Astrocyte of the spinal cord (primary cell): Measurements from ENCODE around the gene CHPF2.

Source experiments
- DNase-seq: peaks from one replicate; pipeline ENCODE4 v3.0.0; 2011; ENCODE audit warnings: low read depth, low spot score
- H3K4me3 ChIP-seq: 2 replicates; pipeline ENCODE4 v1.5.1; 2011; ENCODE audit warnings: low read depth, mild to moderate bottlenecking, low read length, moderate library complexity
- in situ Hi-C: cut with HindIII; loops from 2 replicates; pipeline ENCODE4 v1.10.0; 2017; ENCODE audit warnings: low sequenced_read_pairs
- TF ChIP-seq, protein P1 (sequence below): IDR thresholded peaks from 2 replicates; pipeline ENCODE4 v1.5.1; 2012; ENCODE audit warnings: low read depth, mild to moderate bottlenecking, low read length, inconsistent platforms

Gene CHPF2

DNA sequence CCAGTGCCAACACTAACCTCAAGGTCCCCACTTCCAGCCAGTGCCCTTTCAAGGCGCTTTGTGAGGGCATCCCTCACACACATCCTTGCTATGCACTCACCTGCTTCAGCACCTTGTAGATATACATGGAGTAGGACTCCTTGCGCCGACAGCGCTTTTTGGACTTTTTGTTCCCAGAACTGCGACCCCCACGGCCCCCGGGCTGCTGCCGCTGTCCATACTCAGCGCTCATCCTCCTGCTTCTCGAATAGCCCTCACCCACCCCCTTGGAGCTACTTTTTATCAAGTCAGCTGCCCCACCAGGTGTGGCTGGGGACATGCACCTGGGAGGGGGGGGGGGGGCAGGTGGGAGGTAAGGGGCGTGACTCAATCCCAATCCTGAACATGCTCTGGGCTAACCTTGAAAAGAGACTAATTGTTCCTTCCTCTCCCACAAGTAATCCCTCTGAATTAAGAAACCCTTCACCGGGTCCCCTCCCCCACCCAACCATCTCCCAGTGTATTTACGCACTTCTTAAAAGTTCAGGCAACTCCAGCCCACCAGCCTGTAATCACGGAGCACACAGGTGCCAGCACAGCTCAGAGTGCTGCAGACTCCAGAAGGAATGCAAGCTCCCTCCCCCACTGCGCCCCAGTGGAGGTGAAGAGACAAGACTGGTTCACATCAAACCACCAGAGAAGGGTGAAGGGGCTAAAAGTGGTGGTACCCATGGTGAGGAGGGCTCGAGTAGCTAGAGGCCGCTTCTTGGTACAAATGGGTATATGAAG is 22.0 kb upstream of the CHPF2 start, which contains the start of gene H2BK1:
H2BK1 (minus strand) TSS at position 402 of the 768 bp plus-strand sequence; CDS start at position 232, 170 bp downstream.
- in situ Hi-C loops = no loop called here
- TF ChIP-seq, protein P1, sequence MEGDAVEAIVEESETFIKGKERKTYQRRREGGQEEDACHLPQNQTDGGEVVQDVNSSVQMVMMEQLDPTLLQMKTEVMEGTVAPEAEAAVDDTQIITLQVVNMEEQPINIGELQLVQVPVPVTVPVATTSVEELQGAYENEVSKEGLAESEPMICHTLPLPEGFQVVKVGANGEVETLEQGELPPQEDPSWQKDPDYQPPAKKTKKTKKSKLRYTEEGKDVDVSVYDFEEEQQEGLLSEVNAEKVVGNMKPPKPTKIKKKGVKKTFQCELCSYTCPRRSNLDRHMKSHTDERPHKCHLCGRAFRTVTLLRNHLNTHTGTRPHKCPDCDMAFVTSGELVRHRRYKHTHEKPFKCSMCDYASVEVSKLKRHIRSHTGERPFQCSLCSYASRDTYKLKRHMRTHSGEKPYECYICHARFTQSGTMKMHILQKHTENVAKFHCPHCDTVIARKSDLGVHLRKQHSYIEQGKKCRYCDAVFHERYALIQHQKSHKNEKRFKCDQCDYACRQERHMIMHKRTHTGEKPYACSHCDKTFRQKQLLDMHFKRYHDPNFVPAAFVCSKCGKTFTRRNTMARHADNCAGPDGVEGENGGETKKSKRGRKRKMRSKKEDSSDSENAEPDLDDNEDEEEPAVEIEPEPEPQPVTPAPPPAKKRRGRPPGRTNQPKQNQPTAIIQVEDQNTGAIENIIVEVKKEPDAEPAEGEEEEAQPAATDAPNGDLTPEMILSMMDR = no peak
- DNase-seq = no peak
- H3K4me3 ChIP-seq = no peak within 1 kb of the TSS

DNA sequence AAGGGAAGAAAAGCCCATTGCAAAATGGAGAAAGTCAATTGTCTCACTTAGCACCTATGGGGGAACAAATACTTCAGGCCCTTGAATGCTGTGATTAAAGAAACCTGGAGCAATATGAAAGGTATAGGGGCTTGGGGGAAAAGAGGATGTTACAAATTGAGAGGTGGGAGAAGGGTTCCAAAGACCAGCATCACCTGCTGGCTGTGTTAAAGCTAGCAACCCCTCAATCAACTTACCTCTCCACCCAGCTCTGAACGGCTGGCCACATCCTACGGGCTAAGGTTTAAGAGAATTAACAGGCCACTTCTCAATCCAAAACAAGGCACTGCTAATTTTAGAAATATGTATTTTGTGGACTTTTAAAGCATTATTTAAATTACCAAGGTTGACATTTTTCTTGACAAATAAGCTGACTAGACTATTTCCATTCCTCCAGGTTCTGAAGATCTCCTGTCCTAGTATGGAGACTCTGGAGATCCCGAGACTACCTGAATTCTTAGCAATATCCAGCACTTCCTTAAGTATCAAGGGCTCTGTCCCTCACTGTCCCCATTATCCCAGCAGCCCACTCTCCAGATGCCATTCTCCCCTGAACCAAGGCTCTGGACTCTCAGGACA is 21.0 kb upstream of the CHPF2 start:
- no peak for DNase-seq
- TF ChIP-seq, protein P1 = no peak
- no peak overlapping the region for H3K4me3 ChIP-seq
- in situ Hi-C loops = no loop called here

DNA sequence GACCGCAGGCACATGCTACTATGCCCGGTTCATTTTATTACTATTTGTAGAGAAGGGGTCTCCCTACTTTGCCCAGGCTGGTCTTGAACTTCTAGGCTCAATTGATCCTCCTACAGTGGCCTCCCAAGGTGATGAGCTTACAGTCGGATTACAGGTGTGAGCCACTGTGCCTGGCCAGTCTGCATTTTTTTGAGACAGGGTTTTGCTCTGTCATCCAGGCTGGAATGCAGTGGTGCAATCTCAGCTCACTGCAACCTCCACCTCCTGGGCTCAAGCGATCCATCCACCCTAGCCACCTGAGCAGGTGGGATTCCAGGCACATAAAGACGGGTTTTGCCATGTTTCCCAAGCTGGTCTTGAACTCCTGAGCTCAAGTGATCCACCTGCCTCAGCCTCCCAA is 19.7 kb upstream of the CHPF2 start:
- DNase-seq = no peak
- in situ Hi-C loops = no loop called here
- TF ChIP-seq, protein P1 = no peak
- H3K4me3 ChIP-seq = no peak overlapping the region

DNA sequence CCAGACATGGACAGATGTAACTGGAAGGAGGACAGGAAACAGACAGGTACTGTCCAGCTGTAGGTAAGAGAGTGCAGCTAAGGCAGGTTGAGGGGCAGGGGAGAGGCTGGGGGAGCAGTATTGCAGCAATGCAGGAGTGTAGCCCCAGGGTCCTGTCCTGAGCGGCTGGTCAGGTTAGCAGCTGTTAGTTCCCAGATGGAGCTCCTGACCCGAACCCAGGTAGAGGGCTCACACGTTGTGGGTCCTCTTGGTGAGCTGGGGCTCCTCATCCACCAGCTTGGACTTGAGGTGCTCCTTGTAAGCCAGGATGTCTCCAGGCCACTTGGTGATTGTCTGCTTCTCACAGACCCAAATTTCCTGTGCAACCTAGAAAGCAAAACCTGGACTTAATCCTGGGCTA is 18.5 kb upstream of the CHPF2 start:
- DNase-seq = no peak
- H3K4me3 ChIP-seq = no peak overlapping the region
- TF ChIP-seq, protein P1 = no peak
- in situ Hi-C loops = no loop called here

DNA sequence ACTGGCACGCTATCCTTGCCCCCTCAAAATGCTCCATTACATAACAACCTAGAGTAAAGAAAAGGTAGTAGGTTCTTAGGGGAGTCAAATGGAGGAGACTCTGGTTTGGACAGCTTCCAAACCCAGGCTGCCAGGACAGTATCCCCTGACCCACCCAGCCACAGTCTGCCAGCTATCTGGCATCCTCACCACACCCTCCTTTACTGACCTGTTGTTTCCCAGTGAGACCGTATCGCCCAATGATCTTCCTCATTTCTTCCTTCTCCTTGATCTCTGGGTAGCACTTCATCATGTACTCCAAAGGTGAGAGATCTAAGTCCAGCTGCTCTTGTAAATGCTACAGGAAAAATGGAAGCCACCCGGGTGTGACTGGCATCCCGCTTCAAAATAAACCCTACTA is 16.9 kb upstream of the CHPF2 start:
- DNase-seq = no peak
- no peak overlapping the region for H3K4me3 ChIP-seq
- in situ Hi-C loops = no loop called here
- TF ChIP-seq, protein P1 = no peak

DNA sequence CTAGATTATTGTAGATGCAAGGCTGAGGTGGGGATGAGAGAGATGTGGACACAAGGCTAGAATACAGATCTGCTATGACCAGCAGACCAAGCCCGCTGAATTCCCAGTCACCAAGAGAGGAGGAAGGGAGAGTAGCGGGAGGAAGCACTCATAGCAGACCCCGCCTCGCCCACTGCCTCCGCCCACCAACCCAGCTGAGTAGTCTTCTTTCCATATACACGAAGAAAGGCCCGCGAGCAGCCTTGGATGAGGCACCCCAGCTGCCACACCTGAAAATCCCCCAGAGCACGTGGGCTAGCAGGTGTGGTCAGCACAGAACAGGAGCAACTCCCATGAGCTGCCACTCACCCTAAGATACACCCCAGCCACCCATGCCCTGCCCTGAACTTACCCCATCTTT is 14.1 kb upstream of the CHPF2 start:
- TF ChIP-seq, protein P1 = no peak
- in situ Hi-C loops = no loop called here
- H3K4me3 ChIP-seq = no peak overlapping the region
- DNase-seq = no peak
